ENCODE measurements around the gene IL1R1. TPM values are rescaled to one million over a fixed set of nuclear protein-coding genes. Genes with fewer than 3 reads are reported as not detected.

Gene IL1R1
- total RNA-seq, 3 donors from 2014 or later: 17.8 to 40.1 (median 39.1) TPM

GRCh38 chr2:102204638-102205037 lies 62.1 kb downstream of the IL1R1 start:
- Histone ChIP-seq H3K4me1 (ENCODE audit: low read depth) (no peaks in the 10 kb centered on the region), H3K4me3 (no peak overlapping the region), H3K36me3 (ENCODE audit: low read depth) (no peaks in the 10 kb centered on the region), H3K9me3 (no peaks in the 10 kb centered on the region)
- no peak for ATAC-seq
- TF ChIP-seq CTCF (IDR thresholded peaks at IDR 0.05): no peak
- DNase-seq: no peak
- intact Hi-C loops (cut with DNase I, micrococcal nuclease): no loop called here

- ATAC-seq (no peak), DNase-seq (no peak)
- Histone ChIP-seq H3K9me3 (no peaks in the 10 kb centered on the region), H3K4me3 (no peak overlapping the region), H3K36me3 (ENCODE audit: low read depth) (no peaks in the 10 kb centered on the region), H3K4me1 (ENCODE audit: low read depth) (no peaks in the 10 kb centered on the region)
- TF ChIP-seq CTCF (IDR thresholded peaks at IDR 0.05): no peak
- intact Hi-C loops (cut with DNase I, micrococcal nuclease): no loop called here
Observed at GRCh38 chr2:102206666-102207341, 64.3 kb downstream of the IL1R1 start.

DNA sequence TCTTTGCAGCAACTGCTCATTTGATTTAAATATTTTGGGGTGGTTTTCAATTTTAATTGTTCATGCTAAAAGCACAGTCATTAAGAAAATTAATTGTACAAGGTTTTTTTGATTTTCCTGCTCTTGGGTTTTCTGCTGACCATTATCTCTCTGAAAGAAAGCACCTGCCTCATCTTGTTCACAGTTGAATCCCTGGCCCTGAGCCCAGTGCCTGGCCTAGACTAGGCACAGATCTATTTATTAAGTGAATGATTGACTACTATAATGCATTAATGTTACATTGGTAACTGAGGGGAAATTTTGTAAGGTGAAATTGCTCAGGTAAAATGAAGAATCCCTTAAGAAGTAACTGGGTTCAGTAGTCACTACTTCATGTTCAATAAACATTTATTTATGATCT lies 66.2 kb downstream of the IL1R1 start:
- DNase-seq (no peak), ATAC-seq (no peak)
- no peak for TF ChIP-seq CTCF (IDR thresholded peaks at IDR 0.05)
- H3K4me1 ChIP-seq (ENCODE audit: low read depth): no peaks in the 10 kb centered on the region
- no peaks in the 10 kb centered on the region for H3K36me3 ChIP-seq (ENCODE audit: low read depth)
- intact Hi-C loops (cut with DNase I, micrococcal nuclease): no loop called here
- no peaks in the 10 kb centered on the region for H3K9me3 ChIP-seq
- no peak overlapping the region for H3K4me3 ChIP-seq

DNA sequence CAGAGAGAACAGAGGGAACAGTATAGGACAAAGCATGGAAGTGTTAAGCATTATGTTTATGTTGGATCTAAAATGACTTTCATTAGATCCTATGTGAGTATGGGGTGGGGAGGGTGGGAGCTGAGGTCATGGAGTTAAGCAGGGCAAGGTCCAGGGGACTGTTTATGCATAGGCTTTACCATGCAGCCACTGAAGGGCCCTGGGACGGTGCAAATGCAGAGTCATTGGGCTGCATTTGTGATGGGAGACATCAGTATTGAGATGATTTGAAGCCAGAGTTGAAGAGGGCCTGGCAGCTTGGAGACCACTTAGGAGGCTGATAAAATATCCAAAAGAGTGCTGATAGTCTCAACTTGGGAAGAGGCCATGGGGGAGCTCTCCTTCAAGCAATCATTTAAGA lies 66.9 kb downstream of the IL1R1 start:
- H3K9me3 ChIP-seq: no peaks in the 10 kb centered on the region
- TF ChIP-seq CTCF (IDR thresholded peaks at IDR 0.05): no peak
- DNase-seq: no peak
- H3K36me3 ChIP-seq (ENCODE audit: low read depth): no peaks in the 10 kb centered on the region
- no peaks in the 10 kb centered on the region for H3K4me1 ChIP-seq (ENCODE audit: low read depth)
- intact Hi-C loops (cut with DNase I, micrococcal nuclease): no loop called here
- no peak overlapping the region for H3K4me3 ChIP-seq
- ATAC-seq: no peak

- ATAC-seq: no peak
- Histone ChIP-seq H3K36me3 (ENCODE audit: low read depth) (no peaks in the 10 kb centered on the region), H3K4me1 (ENCODE audit: low read depth) (no peaks in the 10 kb centered on the region), H3K4me3 (no peak overlapping the region), H3K9me3 (peaks cover 17% of the 10 kb centered on the region)
- intact Hi-C loops (cut with DNase I, micrococcal nuclease): no loop called here
- no peak for TF ChIP-seq CTCF (IDR thresholded peaks at IDR 0.05)
- DNase-seq: no peak
Observed at GRCh38 chr2:102217032-102217431, 74.5 kb downstream of the IL1R1 start.

All from mucosa of descending colon (tissue), 3 donors.